ENCODE data around the gene TNRC6B.
"Not testable (repeated sequence)": the region's sequence is repeated elsewhere in the genome, so short reads cannot be mapped to it uniquely, and the experiment has no call there.

Gene TNRC6B

GRCh38 chr22:40157330-40157945 lies 20.3 kb upstream of the TNRC6B start:
- FAIRE-seq: no peak
- TF ChIP-seq SPI1 (IDR thresholded peaks at IDR 0.05; ENCODE audit: low read depth, low read length) (no peak), POU2F2 (IDR thresholded peaks at IDR 0.05; ENCODE audit: low read depth, low read length) (no peak), TAF1 (IDR thresholded peaks at IDR 0.05; ENCODE audit: low read depth, low read length) (no peak), POLR2AphosphoS5 (IDR thresholded peaks at IDR 0.05; ENCODE audit: low read depth, low read length) (no peak), PAX5 (IDR thresholded peaks at IDR 0.05; ENCODE audit: insufficient read depth, low read length, severe bottlenecking) (no peak), POLR2A (IDR thresholded peaks at IDR 0.05; ENCODE audit: low read depth, low read length) (no peak)
- no peak for DNase-seq (ENCODE audit: insufficient read length, low spot score)

GRCh38 chr22:40161194-40161593 lies 16.5 kb upstream of the TNRC6B start:
- DNase-seq (ENCODE audit: insufficient read length, low spot score) (no peak), FAIRE-seq (no peak)
- TF ChIP-seq POLR2AphosphoS5 (IDR thresholded peaks at IDR 0.05; ENCODE audit: low read depth, low read length) (no peak), POLR2A (IDR thresholded peaks at IDR 0.05; ENCODE audit: low read depth, low read length) (no peak)

- DNase-seq (ENCODE audit: insufficient read length, low spot score); FAIRE-seq: not testable (repeated sequence)
These were observed 12.2 kb upstream of the TNRC6B start for GRCh38 chr22:40165537-40165936.

GRCh38 chr22:40175611-40176244 lies 2.0 kb upstream of the TNRC6B start:
- FAIRE-seq: no peak
- DNase-seq (ENCODE audit: insufficient read length, low spot score): no peak
- no peak for TF ChIP-seq SPI1 (IDR thresholded peaks at IDR 0.05; ENCODE audit: low read depth, low read length)
- no peak for TF ChIP-seq POLR2A (IDR thresholded peaks at IDR 0.05; ENCODE audit: low read depth, low read length)

GRCh38 chr22:40176921-40177737 lies 596 bp upstream of the TNRC6B start:
- TF ChIP-seq POU2F2 (IDR thresholded peaks at IDR 0.05; ENCODE audit: low read depth, low read length) (peak; percentile 49; the same call in 1 of the 2 replicates), PAX5 (IDR thresholded peaks at IDR 0.05; ENCODE audit: insufficient read depth, low read length, severe bottlenecking) (no peak), SPI1 (IDR thresholded peaks at IDR 0.05; ENCODE audit: low read depth, low read length) (no peak), POLR2A (IDR thresholded peaks at IDR 0.05; ENCODE audit: low read depth, low read length) (0 out of 2 replicates have a peak, but pooled peaks have one; percentile 16), TAF1 (IDR thresholded peaks at IDR 0.05; ENCODE audit: low read depth, low read length) (no peak), POLR2AphosphoS5 (IDR thresholded peaks at IDR 0.05; ENCODE audit: low read depth, low read length) (no peak)
- no peak for DNase-seq (ENCODE audit: insufficient read length, low spot score)
- peak; percentile 63 for FAIRE-seq

DNA sequence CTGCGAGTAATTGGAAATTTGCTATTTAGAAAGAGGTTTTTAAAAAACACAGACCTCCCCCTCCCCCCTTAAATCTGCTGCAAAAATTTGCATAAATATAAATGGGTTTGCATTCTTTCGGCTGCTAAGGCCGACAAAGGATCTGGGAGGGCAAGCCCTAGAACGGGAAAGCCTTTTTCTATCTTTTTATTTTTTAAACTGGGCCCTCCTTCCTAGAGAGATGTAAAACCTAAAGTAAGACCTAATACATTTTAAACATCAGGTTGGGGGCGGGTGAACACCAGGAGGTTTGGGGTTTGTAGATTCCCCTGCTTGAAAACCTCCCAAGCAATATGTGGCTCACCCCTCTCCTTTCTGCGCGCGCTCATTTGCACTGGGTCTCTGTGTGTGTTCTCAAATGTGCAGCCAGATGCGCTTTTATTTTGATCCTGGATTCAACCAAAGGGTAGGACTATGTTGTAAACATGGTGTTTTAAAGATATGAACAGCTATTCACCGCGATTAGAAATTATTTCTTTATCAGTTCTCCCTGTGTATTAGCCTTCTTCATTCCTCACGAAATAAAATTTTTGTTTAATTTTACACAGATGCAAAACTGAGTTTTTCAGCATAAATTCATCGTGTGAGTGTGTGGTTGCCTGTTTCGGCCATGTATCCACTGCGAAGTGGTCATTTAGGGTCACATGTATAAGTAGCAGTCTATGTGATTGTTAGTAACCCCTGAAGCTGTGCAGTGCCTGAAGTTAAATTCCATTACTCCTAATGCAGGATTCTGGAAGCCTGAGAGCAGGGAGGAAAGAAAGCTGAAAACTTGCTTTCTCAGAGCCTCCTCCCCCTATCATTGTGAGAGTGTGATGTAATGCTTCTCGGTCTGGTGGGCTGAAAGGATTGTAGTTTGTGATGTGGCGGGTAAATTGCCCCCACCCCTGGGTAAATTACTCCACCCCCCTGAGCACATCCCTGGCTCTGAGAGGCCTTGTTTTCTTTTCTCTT lies 988 bp downstream of the TNRC6B start:
- TF ChIP-seq POU2F2 (IDR thresholded peaks at IDR 0.05; ENCODE audit: low read depth, low read length) (peak; percentile 86; the same call in 1 of the 2 replicates), TAF1 (IDR thresholded peaks at IDR 0.05; ENCODE audit: low read depth, low read length) (no peak; the same call in none of the 2 replicates)
- FAIRE-seq (peak; percentile 64), DNase-seq (ENCODE audit: insufficient read length, low spot score) (no peak)

DNA sequence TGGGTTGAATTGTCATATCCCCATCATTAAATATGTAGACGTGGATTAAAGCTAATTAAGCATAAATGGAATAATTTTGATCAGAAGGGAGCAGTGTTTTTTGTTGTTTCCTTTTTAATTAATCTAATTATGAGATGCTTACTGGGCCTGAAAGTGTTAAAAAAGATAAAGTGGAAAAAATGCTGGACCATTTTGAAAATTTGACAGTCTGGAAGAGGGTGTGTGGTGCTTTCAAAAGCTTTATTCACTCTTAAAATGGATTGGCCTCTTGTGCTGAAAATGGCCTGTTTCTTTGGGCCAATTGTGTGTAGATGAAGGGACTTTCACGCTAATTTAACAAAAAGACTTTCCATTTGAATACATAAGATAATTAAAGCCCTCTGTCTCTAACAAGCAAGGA lies 1.8 kb downstream of the TNRC6B start:
- FAIRE-seq (no peak), DNase-seq (ENCODE audit: insufficient read length, low spot score) (no peak)
- TF ChIP-seq TAF1 (IDR thresholded peaks at IDR 0.05; ENCODE audit: low read depth, low read length) (no peak), SPI1 (IDR thresholded peaks at IDR 0.05; ENCODE audit: low read depth, low read length) (no peak), PAX5 (IDR thresholded peaks at IDR 0.05; ENCODE audit: insufficient read depth, low read length, severe bottlenecking) (no peak), POLR2A (IDR thresholded peaks at IDR 0.05; ENCODE audit: low read depth, low read length) (no peak), POU2F2 (IDR thresholded peaks at IDR 0.05; ENCODE audit: low read depth, low read length) (no peak), POLR2AphosphoS5 (IDR thresholded peaks at IDR 0.05; ENCODE audit: low read depth, low read length) (no peak)

- TF ChIP-seq TAF1 (IDR thresholded peaks at IDR 0.05; ENCODE audit: low read depth, low read length): no peak
- TF ChIP-seq POU2F2 (IDR thresholded peaks at IDR 0.05; ENCODE audit: low read depth, low read length): no peak
- no peak for DNase-seq (ENCODE audit: insufficient read length, low spot score)
- no peak for FAIRE-seq
These were observed 2.7 kb downstream of the TNRC6B start for GRCh38 chr22:40180403-40180802.

- FAIRE-seq: no peak
- no peak for DNase-seq (ENCODE audit: insufficient read length, low spot score)
- TF ChIP-seq PAX5 (IDR thresholded peaks at IDR 0.05; ENCODE audit: insufficient read depth, low read length, severe bottlenecking) (no peak), TAF1 (IDR thresholded peaks at IDR 0.05; ENCODE audit: low read depth, low read length) (no peak), POLR2A (IDR thresholded peaks at IDR 0.05; ENCODE audit: low read depth, low read length) (no peak), SPI1 (IDR thresholded peaks at IDR 0.05; ENCODE audit: low read depth, low read length) (no peak), POLR2AphosphoS5 (IDR thresholded peaks at IDR 0.05; ENCODE audit: low read depth, low read length) (no peak), POU2F2 (IDR thresholded peaks at IDR 0.05; ENCODE audit: low read depth, low read length) (no peak)
These were observed 3.6 kb downstream of the TNRC6B start for GRCh38 chr22:40181323-40181722.
